ENCODE results near the gene MYLK.
"Not testable (repeated sequence)": the region's sequence is repeated elsewhere in the genome, so short reads cannot be mapped to it uniquely, and the experiment has no call there.

MYLK gene

DNA sequence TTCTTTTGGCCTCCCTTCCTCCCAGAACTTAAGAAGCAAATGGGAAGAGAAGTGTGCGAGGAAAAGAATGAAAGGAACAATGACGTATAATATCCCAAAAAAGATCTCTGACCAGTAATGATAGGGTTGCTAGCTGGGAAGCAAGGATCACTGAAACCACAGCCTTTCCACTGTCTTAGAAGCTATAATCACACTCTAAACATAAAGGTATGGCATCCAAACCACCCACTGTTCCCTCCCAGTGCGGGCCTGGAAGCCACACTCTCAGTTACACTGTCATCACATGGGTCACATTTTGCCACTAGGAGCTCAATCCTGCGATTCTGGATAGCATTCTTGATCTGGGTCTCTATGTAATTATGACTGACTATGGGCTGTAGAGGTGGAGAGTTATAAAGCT, 167.7 kb downstream of the MYLK start:
- H3K27me3 ChIP-seq (ENCODE audit: insufficient read depth, poor library complexity, severe bottlenecking), result no peaks in the 10 kb centered on the region
- no peaks in the 10 kb centered on the region for H3K36me3 ChIP-seq (ENCODE audit: low read depth)
- H3K4me1 ChIP-seq (ENCODE audit: insufficient read depth, poor library complexity, severe bottlenecking), result no peaks in the 10 kb centered on the region
- H3K9me3 ChIP-seq (ENCODE audit: severe bottlenecking), result no peaks in the 10 kb centered on the region
- TF ChIP-seq CTCF (IDR thresholded peaks at IDR 0.05; ENCODE audit: poor library complexity, severe bottlenecking), result no peak
- no peak overlapping the region for H3K4me3 ChIP-seq (ENCODE audit: severe bottlenecking)
- ATAC-seq (ENCODE audit: low read depth) (no peak), DNase-seq (ENCODE audit: low spot score) (no peak)
- no peak overlapping the region for H3K27ac ChIP-seq (ENCODE audit: poor library complexity, severe bottlenecking)

- DNase-seq (ENCODE audit: low spot score) (no peak), ATAC-seq (ENCODE audit: low read depth) (no peak)
- no peak for TF ChIP-seq CTCF (IDR thresholded peaks at IDR 0.05; ENCODE audit: poor library complexity, severe bottlenecking)
- Histone ChIP-seq H3K4me3 (ENCODE audit: severe bottlenecking) (no peak overlapping the region), H3K36me3 (ENCODE audit: low read depth) (no peaks in the 10 kb centered on the region), H3K4me1 (ENCODE audit: insufficient read depth, poor library complexity, severe bottlenecking) (no peaks in the 10 kb centered on the region), H3K27ac (ENCODE audit: poor library complexity, severe bottlenecking) (no peak overlapping the region), H3K27me3 (ENCODE audit: insufficient read depth, poor library complexity, severe bottlenecking) (no peaks in the 10 kb centered on the region), H3K9me3 (ENCODE audit: severe bottlenecking) (no peaks in the 10 kb centered on the region)
Measured at GRCh38 chr3:123713211-123713610, 170.9 kb downstream of the MYLK start.

- TF ChIP-seq CTCF (IDR thresholded peaks at IDR 0.05; ENCODE audit: poor library complexity, severe bottlenecking), result no peak
- DNase-seq (ENCODE audit: low spot score) (no peak), ATAC-seq (ENCODE audit: low read depth) (no peak)
Measured at GRCh38 chr3:123712077-123712860, 171.9 kb downstream of the MYLK start.

DNA sequence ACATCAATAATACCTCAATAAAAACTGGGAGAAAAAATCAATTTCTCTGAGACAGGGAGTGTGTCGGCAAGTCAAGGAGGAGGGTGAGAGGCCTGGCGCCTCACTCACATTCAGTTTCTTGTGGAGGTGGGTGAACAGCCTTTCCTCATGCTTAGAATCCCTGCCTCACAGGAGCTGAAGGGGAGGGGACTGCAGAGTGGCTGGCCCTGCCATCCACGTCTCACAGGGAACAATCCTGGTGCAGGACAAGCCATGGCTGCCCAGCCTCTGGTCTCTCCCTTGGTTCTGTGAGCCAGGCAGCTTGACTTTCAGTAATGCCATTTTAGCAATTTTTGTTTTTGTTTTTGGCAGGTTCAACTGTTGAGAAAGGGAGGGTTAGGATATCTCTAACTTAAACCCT, 172.8 kb downstream of the MYLK start:
- H3K4me3 ChIP-seq (ENCODE audit: severe bottlenecking), result no peak overlapping the region
- no peaks in the 10 kb centered on the region for H3K27me3 ChIP-seq (ENCODE audit: insufficient read depth, poor library complexity, severe bottlenecking)
- H3K4me1 ChIP-seq (ENCODE audit: insufficient read depth, poor library complexity, severe bottlenecking), result no peaks in the 10 kb centered on the region
- H3K9me3 ChIP-seq (ENCODE audit: severe bottlenecking), result no peaks in the 10 kb centered on the region
- TF ChIP-seq CTCF (IDR thresholded peaks at IDR 0.05; ENCODE audit: poor library complexity, severe bottlenecking), result no peak
- H3K36me3 ChIP-seq (ENCODE audit: low read depth), result no peaks in the 10 kb centered on the region
- DNase-seq (ENCODE audit: low spot score) (no peak), ATAC-seq (ENCODE audit: low read depth) (no peak)
- no peak overlapping the region for H3K27ac ChIP-seq (ENCODE audit: poor library complexity, severe bottlenecking)

More at GRCh38 chr3:123712077-123712860, 171.9 kb downstream of the MYLK start:
- H3K4me3 ChIP-seq (ENCODE audit: severe bottlenecking), result no peak overlapping the region
- no peaks in the 10 kb centered on the region for H3K36me3 ChIP-seq (ENCODE audit: low read depth)
- no peaks in the 10 kb centered on the region for H3K9me3 ChIP-seq (ENCODE audit: severe bottlenecking)
- H3K27ac ChIP-seq (ENCODE audit: poor library complexity, severe bottlenecking), result no peak overlapping the region
- H3K4me1 ChIP-seq (ENCODE audit: insufficient read depth, poor library complexity, severe bottlenecking), result no peaks in the 10 kb centered on the region
- H3K27me3 ChIP-seq (ENCODE audit: insufficient read depth, poor library complexity, severe bottlenecking), result no peaks in the 10 kb centered on the region

DNA sequence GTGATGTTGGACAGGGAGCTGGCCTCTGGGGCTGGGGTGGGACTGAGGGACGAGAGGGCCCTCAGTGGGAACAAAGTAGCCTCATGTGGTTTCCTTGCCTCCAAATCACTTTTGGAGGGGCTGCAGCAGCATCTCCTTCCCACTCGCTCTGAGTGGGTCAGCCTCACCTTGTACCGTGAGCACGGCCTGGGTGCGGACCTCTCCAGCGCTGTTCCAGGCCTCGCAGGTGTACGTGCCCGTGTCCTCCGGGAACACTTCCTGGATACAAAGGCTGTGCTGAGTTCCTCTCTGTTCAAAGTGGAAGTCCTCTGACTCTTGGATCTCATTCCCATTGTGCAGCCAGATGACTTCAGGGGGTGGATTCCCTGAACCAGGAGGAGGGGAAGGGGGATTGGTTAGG, 175.6 kb downstream of the MYLK start:
- H3K36me3 ChIP-seq (ENCODE audit: low read depth), result no peaks in the 10 kb centered on the region
- H3K27ac ChIP-seq (ENCODE audit: poor library complexity, severe bottlenecking), result no peak overlapping the region
- no peak for DNase-seq (ENCODE audit: low spot score)
- no peaks in the 10 kb centered on the region for H3K9me3 ChIP-seq (ENCODE audit: severe bottlenecking)
- TF ChIP-seq CTCF (IDR thresholded peaks at IDR 0.05; ENCODE audit: poor library complexity, severe bottlenecking), result no peak
- H3K4me1 ChIP-seq (ENCODE audit: insufficient read depth, poor library complexity, severe bottlenecking), result no peaks in the 10 kb centered on the region
- H3K4me3 ChIP-seq (ENCODE audit: severe bottlenecking), result no peak overlapping the region
- H3K27me3 ChIP-seq (ENCODE audit: insufficient read depth, poor library complexity, severe bottlenecking), result no peaks in the 10 kb centered on the region
- no peak for ATAC-seq (ENCODE audit: low read depth)

GRCh38 chr3:123707641-123708040, 176.5 kb downstream of the MYLK start:
- not testable (repeated sequence) for H3K4me1 ChIP-seq (ENCODE audit: insufficient read depth, poor library complexity, severe bottlenecking); H3K36me3 ChIP-seq (ENCODE audit: low read depth); ATAC-seq (ENCODE audit: low read depth); H3K9me3 ChIP-seq (ENCODE audit: severe bottlenecking); H3K4me3 ChIP-seq (ENCODE audit: severe bottlenecking); H3K27me3 ChIP-seq (ENCODE audit: insufficient read depth, poor library complexity, severe bottlenecking); DNase-seq (ENCODE audit: low spot score); H3K27ac ChIP-seq (ENCODE audit: poor library complexity, severe bottlenecking)

Data from RWPE2 (cell line).